H9 (cell line): Measurements from ENCODE around the gene PAIP1. TPM values are rescaled to one million over a fixed set of nuclear protein-coding genes. Genes with fewer than 3 reads are reported as not detected.
"Not testable (repeated sequence)": the region's sequence is repeated elsewhere in the genome, so short reads cannot be mapped to it uniquely, and the experiment has no call there.

Experiments used
- DNase-seq: peaks from one replicate; pipeline ENCODE4 v3.0.0-alpha.2; 2017
- H2AFZ ChIP-seq: one replicate; pipeline ENCODE4 v1.6.1; 2013; ENCODE audit warnings: mild to moderate bottlenecking, low read length, control low read depth, moderate library complexity
- H2AK5ac ChIP-seq: 2 replicates; pipeline ENCODE4 v1.6.1; 2013; ENCODE audit warnings: low read length, control low read depth, mixed read lengths; ENCODE audit not compliant: insufficient read length
- H2BK120ac ChIP-seq: one replicate; pipeline ENCODE4 v1.6.1; 2013; ENCODE audit warnings: low read depth, mild to moderate bottlenecking, low read length, control low read depth, inconsistent platforms; ENCODE audit not compliant: poor library complexity, severe bottlenecking
- H2BK12ac ChIP-seq: 2 replicates; pipeline ENCODE4 v1.6.1; 2013; ENCODE audit warnings: low read length, control low read depth, mixed read lengths, low read depth; ENCODE audit not compliant: insufficient read length
- H2BK15ac ChIP-seq: 2 replicates; pipeline ENCODE4 v1.6.1; 2013; ENCODE audit warnings: low read depth, low read length, control low read depth
- H2BK20ac ChIP-seq: one replicate; pipeline ENCODE4 v1.6.1; 2013; ENCODE audit warnings: low read depth, mild to moderate bottlenecking, low read length, control low read depth, inconsistent platforms; ENCODE audit not compliant: poor library complexity, severe bottlenecking
- H2BK5ac ChIP-seq: 2 replicates; pipeline ENCODE4 v1.6.1; 2013; ENCODE audit warnings: low read length, control low read depth, mixed read lengths; ENCODE audit not compliant: insufficient read length
- H3K14ac ChIP-seq: 2 replicates; pipeline ENCODE4 v1.6.1; 2013; ENCODE audit warnings: low read length, control low read depth; ENCODE audit not compliant: insufficient read depth
- H3K18ac ChIP-seq: 2 replicates; pipeline ENCODE4 v1.6.1; 2013; ENCODE audit warnings: low read depth, mild to moderate bottlenecking, mixed read lengths, low read length, control low read depth; ENCODE audit not compliant: insufficient read length
- H3K23ac ChIP-seq: 2 replicates; pipeline ENCODE4 v1.6.1; 2013; ENCODE audit warnings: low read length, control low read depth, mixed read lengths, low read depth; ENCODE audit not compliant: insufficient read length
- H3K23me2 ChIP-seq: 2 replicates; pipeline ENCODE4 v1.6.1; 2013; ENCODE audit warnings: low read depth, mild to moderate bottlenecking, mixed read lengths, low read length, control low read depth; ENCODE audit not compliant: insufficient read length, poor library complexity, severe bottlenecking
- H3K27ac ChIP-seq: 2 replicates; pipeline ENCODE4 v1.5.1; 2013; ENCODE audit warnings: low read length, control low read depth, mixed read lengths, low read depth; ENCODE audit not compliant: insufficient read length
- H3K27me3 ChIP-seq: 2 replicates; pipeline ENCODE4 v1.6.1; 2013; ENCODE audit warnings: low read length, control low read depth, inconsistent platforms; ENCODE audit not compliant: insufficient read depth
- H3K4ac ChIP-seq: 2 replicates; pipeline ENCODE4 v1.6.1; 2013; ENCODE audit warnings: low read depth, mild to moderate bottlenecking, control low read depth, inconsistent platforms, low read length, moderate library complexity
- H3K4me1 ChIP-seq: 2 replicates; pipeline ENCODE4 v1.6.1; 2013; ENCODE audit warnings: low read length, control low read depth, inconsistent platforms; ENCODE audit not compliant: insufficient read depth
- H3K4me2 ChIP-seq: 2 replicates; pipeline ENCODE4 v1.6.1; 2013; ENCODE audit warnings: low read length, control low read depth, mixed read lengths; ENCODE audit not compliant: insufficient read length, insufficient read depth
- H3K56ac ChIP-seq: 2 replicates; pipeline ENCODE4 v1.6.1; 2013; ENCODE audit warnings: low read depth, mild to moderate bottlenecking, mixed read lengths, low read length, control low read depth; ENCODE audit not compliant: insufficient read length
- H3K79me1 ChIP-seq: 2 replicates; pipeline ENCODE4 v1.6.1; 2013; ENCODE audit warnings: low read depth, mild to moderate bottlenecking, moderate library complexity, low read length, control low read depth, inconsistent platforms; ENCODE audit not compliant: insufficient read depth, poor library complexity, severe bottlenecking
- H3K79me2 ChIP-seq: 2 replicates; pipeline ENCODE4 v1.6.1; 2013; ENCODE audit warnings: low read length, control low read depth, inconsistent platforms; ENCODE audit not compliant: insufficient read depth
- H3K9ac ChIP-seq: 2 replicates; pipeline ENCODE4 v1.6.1; 2013; ENCODE audit warnings: low read length, control low read depth, mixed read lengths; ENCODE audit not compliant: insufficient read length; ENCODE audit errors: extremely low read depth
- H3K9me3 ChIP-seq: one replicate; pipeline ENCODE4 v1.6.1; 2013; ENCODE audit warnings: low read depth, low read length, inconsistent platforms; ENCODE audit not compliant: control insufficient read depth
- H3T11ph ChIP-seq: one replicate; pipeline ENCODE4 v1.6.1; 2013; ENCODE audit warnings: mild to moderate bottlenecking, low read length, control low read depth, inconsistent platforms
- H4K20me1 ChIP-seq: one replicate; pipeline ENCODE4 v1.6.1; 2013; ENCODE audit not compliant: control insufficient read depth, insufficient read length, insufficient read depth
- H4K5ac ChIP-seq: 2 replicates; pipeline ENCODE4 v1.6.1; 2013; ENCODE audit warnings: low read depth, mild to moderate bottlenecking, mixed read lengths, low read length, control low read depth; ENCODE audit not compliant: insufficient read length
- H4K8ac ChIP-seq: replicated peaks from 2 replicates; pipeline ENCODE4 v1.6.1; 2013; ENCODE audit warnings: low read length, control low read depth, mixed read lengths, low read depth; ENCODE audit not compliant: insufficient read length
- H4K91ac ChIP-seq: 2 replicates; pipeline ENCODE4 v1.6.1; 2013; ENCODE audit warnings: low read depth, mild to moderate bottlenecking, moderate library complexity, mixed read lengths, low read length, control low read depth; ENCODE audit not compliant: insufficient read length
- H3K27ac Mint-ChIP-seq, 3 experiments: 2 replicates in 2 of 3; 3 replicates in 1 of 3; pipeline ENCODE4 v1.8.0; 2020 to 2021; ENCODE audit warnings: mixed read lengths in 3 of 3, mild to moderate bottlenecking in 1 of 3, moderate library complexity in 1 of 3
- H3K27me3 Mint-ChIP-seq: 2 replicates; pipeline ENCODE4 v1.8.0; 2021; ENCODE audit warnings: low read depth, mild to moderate bottlenecking, moderate library complexity, mixed read lengths
- H3K36me3 Mint-ChIP-seq, 3 experiments: 2 replicates in 2 of 3; 3 replicates in 1 of 3; pipeline ENCODE4 v1.8.0; 2020 to 2021; ENCODE audit warnings: low read depth in 3 of 3, mixed read lengths in 3 of 3; ENCODE audit not compliant: insufficient read depth in 1 of 3
- H3K4me1 Mint-ChIP-seq, 2 experiments: 2 replicates each; pipeline ENCODE4 v1.8.0; 2020; ENCODE audit warnings: mixed read lengths in 2 of 2
- H3K4me3 Mint-ChIP-seq, 2 experiments: 2 replicates in 1 of 2; 3 replicates in 1 of 2; pipeline ENCODE4 v1.8.0; 2020 to 2021; ENCODE audit warnings: mild to moderate bottlenecking in 2 of 2, mixed read lengths in 2 of 2, moderate library complexity in 1 of 2
- H3K9me3 Mint-ChIP-seq, 2 experiments: 2 replicates in 1 of 2; 3 replicates in 1 of 2; pipeline ENCODE4 v1.8.0; 2020; ENCODE audit warnings: mild to moderate bottlenecking in 2 of 2, mixed read lengths in 2 of 2, moderate library complexity in 1 of 2
- WGBS: extraction: QIAGEN DNeasy Blood & Tissue Kit; methylation state at CpG from one replicate; pipeline ENCODE4 v1.1.7; 2013; ENCODE audit warnings: missing lambda C conversion rate, low lambda C conversion rate, mixed read lengths; ENCODE audit not compliant: insufficient read length; ENCODE audit errors: extremely low coverage; 5-methylcytosine and 5-hydroxymethylcytosine counted together
- total RNA-seq: library from RNA; stranded (reverse); gene quantifications from 2 replicates; pipeline ENCODE4 v1.2.1, GENCODE V29; 2021
- TF ChIP-seq, protein P1 (sequence below): fragments of 200-600 bp; sonication (generic); conservative IDR thresholded peaks from 3 replicates; pipeline ENCODE4 v1.8.0; 2021; ENCODE audit warnings: antibody characterized with exemption, mild to moderate bottlenecking

The PAIP1 gene
- total RNA-seq, 1 experiment from 2014 or later, result 92.9 TPM

DNA sequence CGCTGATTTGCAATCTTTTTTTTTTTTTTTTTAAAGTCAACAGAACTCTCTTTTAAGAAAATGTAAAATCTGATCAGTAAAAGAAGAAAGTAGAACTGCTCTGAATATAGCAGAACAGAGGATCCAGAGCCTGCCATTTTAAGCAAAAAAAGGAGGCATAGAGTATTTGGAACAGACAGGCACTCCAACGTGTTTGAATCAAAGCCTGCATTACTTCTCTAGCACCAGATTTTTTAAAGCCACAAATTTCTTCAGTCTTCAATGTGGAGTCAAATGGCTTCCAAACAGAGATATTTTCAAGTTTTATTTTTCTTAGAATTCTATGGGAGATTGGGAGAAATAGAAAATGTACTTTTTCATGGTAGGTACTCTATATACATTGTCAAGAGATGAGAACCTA, 5.1 kb downstream of the PAIP1 start:
- Mint-ChIP-seq H3K4me1 (peaks cover 6% of the 10 kb centered on the region in 2 experiments), H3K9me3 (no peaks in the 10 kb centered on the region), H3K4me3 (no peak overlapping the region), H3K27ac (no peak overlapping the region), H3K27me3 (no peaks in the 10 kb centered on the region), H3K36me3 (peaks cover 11 to 36% (median 16%) of the 10 kb centered on the region in 3 experiments; a peak in 6 of 7 replicates)
- H2AFZ ChIP-seq, result no peak overlapping the region
- H2BK12ac ChIP-seq, result no peak overlapping the region
- H3K27me3 ChIP-seq, result no peaks in the 10 kb centered on the region
- H3K27ac ChIP-seq, result no peak overlapping the region
- no peaks in the 10 kb centered on the region for H4K20me1 ChIP-seq
- no peak overlapping the region for H3K4ac ChIP-seq
- H2BK20ac ChIP-seq, result no peak overlapping the region
- H4K5ac ChIP-seq, result no peak overlapping the region
- no peak overlapping the region for H2BK15ac ChIP-seq
- peaks cover 22% of the 10 kb centered on the region; the same call in 1 of the 2 replicates for H3K79me2 ChIP-seq
- TF ChIP-seq, protein P1, sequence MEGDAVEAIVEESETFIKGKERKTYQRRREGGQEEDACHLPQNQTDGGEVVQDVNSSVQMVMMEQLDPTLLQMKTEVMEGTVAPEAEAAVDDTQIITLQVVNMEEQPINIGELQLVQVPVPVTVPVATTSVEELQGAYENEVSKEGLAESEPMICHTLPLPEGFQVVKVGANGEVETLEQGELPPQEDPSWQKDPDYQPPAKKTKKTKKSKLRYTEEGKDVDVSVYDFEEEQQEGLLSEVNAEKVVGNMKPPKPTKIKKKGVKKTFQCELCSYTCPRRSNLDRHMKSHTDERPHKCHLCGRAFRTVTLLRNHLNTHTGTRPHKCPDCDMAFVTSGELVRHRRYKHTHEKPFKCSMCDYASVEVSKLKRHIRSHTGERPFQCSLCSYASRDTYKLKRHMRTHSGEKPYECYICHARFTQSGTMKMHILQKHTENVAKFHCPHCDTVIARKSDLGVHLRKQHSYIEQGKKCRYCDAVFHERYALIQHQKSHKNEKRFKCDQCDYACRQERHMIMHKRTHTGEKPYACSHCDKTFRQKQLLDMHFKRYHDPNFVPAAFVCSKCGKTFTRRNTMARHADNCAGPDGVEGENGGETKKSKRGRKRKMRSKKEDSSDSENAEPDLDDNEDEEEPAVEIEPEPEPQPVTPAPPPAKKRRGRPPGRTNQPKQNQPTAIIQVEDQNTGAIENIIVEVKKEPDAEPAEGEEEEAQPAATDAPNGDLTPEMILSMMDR, result no peak
- H3K14ac ChIP-seq, result no peak overlapping the region
- no peak overlapping the region for H2BK120ac ChIP-seq
- H3T11ph ChIP-seq, result no peak overlapping the region
- no peak overlapping the region for H3K23ac ChIP-seq
- no CpG with 5 or more reads among the region's 2 CpGs for WGBS
- DNase-seq, result no peak
- H3K56ac ChIP-seq, result no peak overlapping the region
- no peak overlapping the region for H4K91ac ChIP-seq
- 0 out of 2 replicates have a peak, but pooled peaks cover 2% of the 10 kb centered on the region for H3K4me1 ChIP-seq
- H4K8ac ChIP-seq, result no peak overlapping the region
- H2AK5ac ChIP-seq, result no peak overlapping the region
- H2BK5ac ChIP-seq, result no peak overlapping the region
- H3K9me3 ChIP-seq, result no peaks in the 10 kb centered on the region
- no peak overlapping the region for H3K18ac ChIP-seq
- no peak overlapping the region for H3K4me2 ChIP-seq
- H3K79me1 ChIP-seq, result no peaks in the 10 kb centered on the region
- no peak overlapping the region for H3K9ac ChIP-seq
- H3K23me2 ChIP-seq, result peaks cover 3% of the 10 kb centered on the region

DNA sequence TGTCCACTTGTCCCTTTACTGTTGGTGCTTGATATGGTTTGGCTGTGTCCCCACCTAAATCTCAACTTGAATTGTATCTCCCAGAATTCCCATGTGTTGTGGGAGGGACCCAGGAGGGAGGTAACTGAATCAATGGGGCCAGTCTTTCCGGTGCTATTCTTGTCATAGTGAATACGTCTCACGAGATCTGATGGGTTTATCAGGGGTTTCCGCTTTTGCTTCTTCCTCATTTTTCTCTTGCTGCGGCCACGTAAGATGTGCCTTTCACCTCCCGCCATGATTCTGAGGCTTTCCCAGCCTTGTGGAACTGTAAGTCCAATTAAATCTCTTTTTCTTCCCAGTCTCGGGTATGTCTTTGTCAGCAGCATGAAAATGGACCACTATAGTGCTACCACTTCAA, 7.6 kb downstream of the PAIP1 start:
- not testable (repeated sequence) for H3K27me3 ChIP-seq, H3K9ac ChIP-seq, H2BK20ac ChIP-seq, H3K79me1 ChIP-seq, H3K9me3 ChIP-seq, H3K4me1 Mint-ChIP-seq, H3T11ph ChIP-seq, H3K4ac ChIP-seq, H4K5ac ChIP-seq, H3K27ac ChIP-seq, H2AFZ ChIP-seq, H3K18ac ChIP-seq, H2BK12ac ChIP-seq, H2BK5ac ChIP-seq, H3K14ac ChIP-seq, H3K4me2 ChIP-seq, H2BK15ac ChIP-seq, H3K23me2 ChIP-seq, H3K23ac ChIP-seq, H4K8ac ChIP-seq, H3K9me3 Mint-ChIP-seq, H2AK5ac ChIP-seq, DNase-seq, H3K56ac ChIP-seq, H3K27me3 Mint-ChIP-seq, H4K20me1 ChIP-seq, H3K4me3 Mint-ChIP-seq, H3K4me1 ChIP-seq, H4K91ac ChIP-seq, H2BK120ac ChIP-seq
- Mint-ChIP-seq H3K36me3 (peaks cover 32 to 53% (median 41%) of the 10 kb centered on the region in 3 experiments; a peak in 6 of 7 replicates), H3K27ac (peak overlapping the region in 1 of 3 experiments; percentile 5; a peak in 1 of 7 replicates)
- WGBS, result no CpG with 5 or more reads among the region's 8 CpGs
- H3K79me2 ChIP-seq, result peaks cover 14% of the 10 kb centered on the region; the same call in 1 of the 2 replicates
